NCI-H526 (cell line): ENCODE measurements around the gene SLC38A9.

ENCODE experiments used
- DNase-seq, 2 experiments: peaks; one replicate each; lab custom pipeline; 2025; lab: John Stamatoyannopoulos, UW

Gene SLC38A9

DNA sequence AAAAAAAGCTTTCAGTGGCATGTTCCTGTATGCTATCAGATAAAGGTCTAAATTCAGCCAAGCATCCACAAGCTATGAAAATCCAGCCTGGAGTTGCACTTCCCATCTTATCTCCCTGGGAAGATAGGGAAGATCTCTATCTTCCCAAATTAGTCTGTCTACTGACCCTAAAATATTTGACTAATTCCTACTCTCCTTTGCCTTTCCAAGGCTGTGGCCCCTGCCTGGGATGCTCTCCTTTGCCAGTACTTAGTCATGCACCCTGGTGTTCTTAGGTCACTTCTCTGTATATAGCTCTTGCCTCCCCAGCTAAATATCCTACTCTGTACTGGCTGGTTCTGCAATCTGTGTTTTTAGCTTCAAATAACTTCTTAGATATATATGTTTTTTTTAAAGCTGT is 133.4 kb downstream of the SLC38A9 start:
- no peak for DNase-seq

DNA sequence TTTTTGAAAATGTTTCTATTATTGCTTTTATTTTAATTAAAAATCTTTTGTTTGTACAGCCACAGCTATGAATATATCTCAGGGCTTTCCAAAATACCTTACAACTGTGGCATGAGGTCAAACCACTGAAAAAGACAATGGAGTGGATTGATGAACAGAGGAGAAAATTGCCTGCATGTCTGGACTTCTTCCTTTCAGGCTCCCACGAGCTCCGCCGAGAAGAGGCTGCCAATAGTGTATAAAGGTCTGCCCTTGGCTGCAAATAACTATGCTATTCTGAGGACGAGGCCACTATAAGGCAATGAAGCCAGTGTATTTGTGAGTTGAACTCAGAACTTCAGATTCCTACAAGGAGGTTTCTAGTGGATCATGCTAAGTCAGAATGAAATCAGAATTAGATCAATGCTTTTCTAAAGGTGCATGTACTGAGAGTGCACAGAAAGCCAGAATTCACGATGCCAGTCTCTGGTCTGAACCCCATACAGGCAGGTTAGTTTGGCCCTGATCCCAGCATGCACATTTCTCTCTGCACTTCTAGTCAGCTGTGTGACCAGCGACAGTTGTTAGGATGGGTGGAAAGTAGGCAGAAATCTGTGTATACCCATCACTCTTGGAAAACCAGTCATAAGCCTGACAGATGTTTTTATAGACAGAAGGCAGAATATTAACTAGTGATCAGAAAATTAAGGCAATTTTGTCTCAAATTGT is 134.6 kb downstream of the SLC38A9 start:
- DNase-seq = no peak

DNA sequence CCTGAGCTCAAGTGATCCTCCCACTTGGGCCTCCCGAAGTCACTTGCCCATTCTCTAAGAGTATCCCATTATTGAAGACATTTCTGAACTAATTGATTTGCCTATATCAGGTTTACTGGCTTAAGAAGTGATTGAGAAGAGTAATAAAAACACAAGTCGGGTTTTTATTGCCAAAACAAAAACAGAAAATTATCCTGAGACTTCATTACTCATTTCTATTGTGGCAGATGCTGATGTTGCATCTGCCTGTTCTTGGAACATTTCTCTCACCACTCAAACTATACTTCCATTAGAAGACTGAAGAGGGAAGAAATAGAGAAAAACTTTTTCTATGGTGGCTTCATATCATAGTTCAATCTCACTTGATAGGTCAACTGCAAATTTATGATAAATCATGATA is 135.5 kb downstream of the SLC38A9 start:
- no peak for DNase-seq
